GM21786 (cell line): ENCODE measurements around the gene PTPN11.
"Not testable (repeated sequence)": the region's sequence is repeated elsewhere in the genome, so short reads cannot be mapped to it uniquely, and the experiment has no call there.

Experiments
- ATAC-seq: cut with Tn5 transposase; IDR thresholded peaks from one replicate; pipeline ENCODE4 v1.9.1; 2021; ENCODE audit not compliant: unreplicated experiment

PTPN11 gene

GRCh38 chr12:112418608-112419296, at the start of gene PTPN11:
Gene PTPN11, plus strand, starts transcription at chr12:112418947. Its CDS starts 165 bp downstream, at chr12:112419112.
- ATAC-seq = peak; percentile 74

GRCh38 chr12:112370199-112370598, 48.5 kb upstream of the PTPN11 start:
- no peak for ATAC-seq

GRCh38 chr12:112370868-112371510, 47.8 kb upstream of the PTPN11 start:
- ATAC-seq = no peak

GRCh38 chr12:112374166-112374740, 44.5 kb upstream of the PTPN11 start:
- ATAC-seq = no peak

GRCh38 chr12:112375105-112375504, 43.6 kb upstream of the PTPN11 start:
- ATAC-seq = no peak

GRCh38 chr12:112380663-112381405, 37.9 kb upstream of the PTPN11 start:
- ATAC-seq = no peak

- peak; percentile 32 for ATAC-seq
These were observed 37.3 kb upstream of the PTPN11 start for GRCh38 chr12:112381406-112381882.

- peak; percentile 94 for ATAC-seq
These were observed 36.6 kb upstream of the PTPN11 start, which contains the start of gene HECTD4 for GRCh38 chr12:112381883-112382796. Gene HECTD4, minus strand, starts transcription at chr12:112382431. Its CDS starts 303 bp downstream, at chr12:112382128.

GRCh38 chr12:112382866-112383265, 35.9 kb upstream of the PTPN11 start:
- no peak for ATAC-seq

- ATAC-seq = no peak
These were observed 32.0 kb upstream of the PTPN11 start for GRCh38 chr12:112386726-112387125.

- no peak for ATAC-seq
These were observed 29.5 kb upstream of the PTPN11 start for GRCh38 chr12:112389228-112389627.

GRCh38 chr12:112389922-112390654, 28.7 kb upstream of the PTPN11 start:
- ATAC-seq = not testable (repeated sequence)

GRCh38 chr12:112393328-112393727, 25.4 kb upstream of the PTPN11 start:
- no peak for ATAC-seq

- ATAC-seq = no peak
These were observed 17.7 kb upstream of the PTPN11 start for GRCh38 chr12:112401054-112401453.

GRCh38 chr12:112401903-112402498, 16.7 kb upstream of the PTPN11 start:
- ATAC-seq = no peak

GRCh38 chr12:112406519-112407488, 11.9 kb upstream of the PTPN11 start:
- ATAC-seq = no peak

- ATAC-seq = not testable (repeated sequence)
These were observed 11.1 kb upstream of the PTPN11 start for GRCh38 chr12:112407683-112408082.

- no peak for ATAC-seq
These were observed 10.1 kb upstream of the PTPN11 start for GRCh38 chr12:112408621-112409020.
